SK-N-DZ (cell line): ENCODE measurements around the gene ZSWIM7.

Experiments
- DNase-seq: peaks from one replicate; pipeline ENCODE4 v3.0.0-alpha.2; 2015; ENCODE audit warnings: low spot score

ZSWIM7 gene

GRCh38 chr17:15931394-15931793 is 68.1 kb downstream of the ZSWIM7 start:
- no peak for DNase-seq

DNA sequence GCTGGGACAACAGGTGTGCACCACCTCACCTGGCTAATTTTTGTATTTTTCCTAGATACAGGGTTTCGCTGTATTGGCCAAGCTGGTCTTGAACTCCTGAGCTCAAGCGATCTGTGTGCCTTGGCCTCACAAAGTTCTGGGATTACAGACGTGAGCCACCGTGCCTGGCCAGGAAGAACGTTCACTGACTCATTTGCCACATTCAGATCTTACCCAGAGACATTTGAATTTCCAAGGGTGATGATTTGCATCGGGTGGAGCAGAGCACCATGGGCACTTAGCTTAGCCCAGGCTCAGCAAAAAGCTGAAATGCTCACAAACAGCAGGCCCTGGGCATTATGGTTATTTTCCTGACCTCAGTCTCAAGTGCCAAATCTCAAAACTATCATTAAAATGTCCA is 69.1 kb downstream of the ZSWIM7 start:
- no peak for DNase-seq

- DNase-seq = no peak
These were observed 69.6 kb downstream of the ZSWIM7 start for GRCh38 chr17:15929941-15930340.

GRCh38 chr17:15928286-15928785 is 71.2 kb downstream of the ZSWIM7 start:
- no peak for DNase-seq
